ENCODE measurements around the gene UBE2D2.

- no peak for TF ChIP-seq SUZ12 (IDR thresholded peaks at IDR 0.05)
- no peak for TF ChIP-seq SP1 (IDR thresholded peaks at IDR 0.05)
- no peak for TF ChIP-seq FOXA1 (IDR thresholded peaks at IDR 0.05)
- no peak for TF ChIP-seq BHLHE40 (IDR thresholded peaks at IDR 0.05; ENCODE audit: borderline replicate concordance)
- TF ChIP-seq TARDBP (IDR thresholded peaks at IDR 0.05), result no peak
- no peak for TF ChIP-seq FOXK2 (IDR thresholded peaks at IDR 0.05)
- no peak for TF ChIP-seq FOXM1 (IDR thresholded peaks at IDR 0.05; ENCODE audit: borderline replicate concordance)
- TF ChIP-seq ELF4 (IDR thresholded peaks at IDR 0.05), result no peak
- TF ChIP-seq HDGF (IDR thresholded peaks at IDR 0.05; ENCODE audit: borderline replicate concordance), result no peak
- TF ChIP-seq ARNT (IDR thresholded peaks at IDR 0.05), result no peak
- no peak for TF ChIP-seq PKNOX1 (IDR thresholded peaks at IDR 0.05)
- TF ChIP-seq L3MBTL2 (conservative IDR thresholded peaks at IDR 0.05), result no peak
- no peak for TF ChIP-seq ZNF384 (IDR thresholded peaks at IDR 0.05)
Observed at GRCh38 chr5:139514486-139514856, 46.7 kb upstream of the UBE2D2 start.

Data from HEK293T (cell line).